Measurements from ENCODE around the gene KCNH4.

The KCNH4 gene

GRCh38 chr17:42135664-42136653, 45.0 kb downstream of the KCNH4 start:
- peak in 1 of 2 experiments; percentile 73 for DNase-seq

- DNase-seq: no peak
Measured at GRCh38 chr17:42135151-42135550, 45.8 kb downstream of the KCNH4 start.

GRCh38 chr17:42133461-42134041, 47.4 kb downstream of the KCNH4 start:
- DNase-seq: no peak

- DNase-seq: no peak
Measured at GRCh38 chr17:42132941-42133340, 48.0 kb downstream of the KCNH4 start.

GRCh38 chr17:42131981-42132432, 48.9 kb downstream of the KCNH4 start:
- no peak for DNase-seq

- DNase-seq: no peak
Measured at GRCh38 chr17:42131232-42131631, 49.7 kb downstream of the KCNH4 start.

GRCh38 chr17:42130310-42130936, 50.5 kb downstream of the KCNH4 start:
- no peak for DNase-seq

- no peak for DNase-seq
Measured at GRCh38 chr17:42129109-42129837, 51.7 kb downstream of the KCNH4 start.

- no peak for DNase-seq
Measured at GRCh38 chr17:42127414-42127813, 53.5 kb downstream of the KCNH4 start.

GRCh38 chr17:42126836-42127235, 54.1 kb downstream of the KCNH4 start:
- DNase-seq: no peak

GRCh38 chr17:42125565-42125964, 55.4 kb downstream of the KCNH4 start:
- DNase-seq: no peak

GRCh38 chr17:42124256-42124655, 56.7 kb downstream of the KCNH4 start:
- DNase-seq: no peak

GRCh38 chr17:42122371-42123303, 58.3 kb downstream of the KCNH4 start, which contains the start of gene HSPB9:
TSS of gene HSPB9 (plus strand) at chr17:42122804. CDS start at chr17:42122851, 47 bp downstream.
- no peak for DNase-seq

GRCh38 chr17:42120770-42121769, 59.9 kb downstream of the KCNH4 start, which contains the start of gene KAT2A:
TSS of gene KAT2A (minus strand) at chr17:42121367. CDS start at chr17:42121304, 63 bp downstream.
- peak; percentile 66 to 75 for DNase-seq

- DNase-seq: no peak
Measured at GRCh38 chr17:42120161-42120769, 60.7 kb downstream of the KCNH4 start.

GRCh38 chr17:42119301-42119700, 61.6 kb downstream of the KCNH4 start:
- no peak for DNase-seq

- DNase-seq: peak in 1 of 2 experiments; percentile 47
Measured at GRCh38 chr17:42118545-42118944, 62.4 kb downstream of the KCNH4 start.

GRCh38 chr17:42118126-42118510, 62.8 kb downstream of the KCNH4 start:
- no peak for DNase-seq

- no peak for DNase-seq
Measured at GRCh38 chr17:42117397-42118125, 63.4 kb downstream of the KCNH4 start.
